Fibroblast of skin of right quadriceps (primary cell): ENCODE measurements around the gene GFAP.

Experiments used
- DNase-seq: peaks from one replicate; pipeline ENCODE4 v3.0.0-alpha.2; 2013

Gene GFAP

GRCh38 chr17:44912763-44913544, 2.3 kb downstream of the GFAP start:
- DNase-seq = no peak

- peak; percentile 42 for DNase-seq
Observed at GRCh38 chr17:44911133-44912001, 3.9 kb downstream of the GFAP start.

- no peak for DNase-seq
Observed at GRCh38 chr17:44910231-44911106, 4.8 kb downstream of the GFAP start.

- peak; percentile 89 for DNase-seq
Observed at GRCh38 chr17:44909681-44910144, 5.6 kb downstream of the GFAP start.

- DNase-seq = no peak
Observed at GRCh38 chr17:44908761-44909326, 6.5 kb downstream of the GFAP start.

- DNase-seq = no peak
Observed at GRCh38 chr17:44907729-44908470, 7.4 kb downstream of the GFAP start.

GRCh38 chr17:44906763-44907728, 8.3 kb downstream of the GFAP start:
- DNase-seq = no peak

GRCh38 chr17:44906010-44906646, 9.2 kb downstream of the GFAP start:
- peak; percentile 95 for DNase-seq

GRCh38 chr17:44905006-44906000, 10.0 kb downstream of the GFAP start:
- no peak for DNase-seq

GRCh38 chr17:44904001-44904984, 11.0 kb downstream of the GFAP start:
- no peak for DNase-seq

- no peak for DNase-seq
Observed at GRCh38 chr17:44903012-44903685, 12.2 kb downstream of the GFAP start.

GRCh38 chr17:44902135-44902760, 13.1 kb downstream of the GFAP start:
- no peak for DNase-seq

- DNase-seq = peak; percentile 32
Observed at GRCh38 chr17:44901411-44901921, 13.8 kb downstream of the GFAP start.

- peak; percentile 69 for DNase-seq
Observed at GRCh38 chr17:44900894-44901293, 14.4 kb downstream of the GFAP start.

GRCh38 chr17:44899074-44899782, 16.1 kb downstream of the GFAP start, which contains the start of gene EFTUD2:
EFTUD2 (minus strand) TSS chr17:44899445; CDS start chr17:44894521, 4,924 bp downstream.
- peak; percentile 88 for DNase-seq
